SW480 (cell line): Measurements from ENCODE around the gene CDK13.

Experiments used
- DNase-seq: peaks from one replicate; pipeline ENCODE4 v3.0.0-alpha.2; 2016; ENCODE audit warnings: low spot score

CDK13 gene

GRCh38 chr7:40148671-40149070 is 198.6 kb downstream of the CDK13 start:
- no peak for DNase-seq
